Stromal cell of bone marrow (primary cell): ENCODE data around the gene ZNF407.
"Not testable (repeated sequence)": the region's sequence is repeated elsewhere in the genome, so short reads cannot be mapped to it uniquely, and the experiment has no call there.

Source experiments
- DNase-seq: peaks from one replicate; pipeline ENCODE4 v3.0.0-alpha.2; 2012; ENCODE audit warnings: low read depth

Gene ZNF407, protein sequence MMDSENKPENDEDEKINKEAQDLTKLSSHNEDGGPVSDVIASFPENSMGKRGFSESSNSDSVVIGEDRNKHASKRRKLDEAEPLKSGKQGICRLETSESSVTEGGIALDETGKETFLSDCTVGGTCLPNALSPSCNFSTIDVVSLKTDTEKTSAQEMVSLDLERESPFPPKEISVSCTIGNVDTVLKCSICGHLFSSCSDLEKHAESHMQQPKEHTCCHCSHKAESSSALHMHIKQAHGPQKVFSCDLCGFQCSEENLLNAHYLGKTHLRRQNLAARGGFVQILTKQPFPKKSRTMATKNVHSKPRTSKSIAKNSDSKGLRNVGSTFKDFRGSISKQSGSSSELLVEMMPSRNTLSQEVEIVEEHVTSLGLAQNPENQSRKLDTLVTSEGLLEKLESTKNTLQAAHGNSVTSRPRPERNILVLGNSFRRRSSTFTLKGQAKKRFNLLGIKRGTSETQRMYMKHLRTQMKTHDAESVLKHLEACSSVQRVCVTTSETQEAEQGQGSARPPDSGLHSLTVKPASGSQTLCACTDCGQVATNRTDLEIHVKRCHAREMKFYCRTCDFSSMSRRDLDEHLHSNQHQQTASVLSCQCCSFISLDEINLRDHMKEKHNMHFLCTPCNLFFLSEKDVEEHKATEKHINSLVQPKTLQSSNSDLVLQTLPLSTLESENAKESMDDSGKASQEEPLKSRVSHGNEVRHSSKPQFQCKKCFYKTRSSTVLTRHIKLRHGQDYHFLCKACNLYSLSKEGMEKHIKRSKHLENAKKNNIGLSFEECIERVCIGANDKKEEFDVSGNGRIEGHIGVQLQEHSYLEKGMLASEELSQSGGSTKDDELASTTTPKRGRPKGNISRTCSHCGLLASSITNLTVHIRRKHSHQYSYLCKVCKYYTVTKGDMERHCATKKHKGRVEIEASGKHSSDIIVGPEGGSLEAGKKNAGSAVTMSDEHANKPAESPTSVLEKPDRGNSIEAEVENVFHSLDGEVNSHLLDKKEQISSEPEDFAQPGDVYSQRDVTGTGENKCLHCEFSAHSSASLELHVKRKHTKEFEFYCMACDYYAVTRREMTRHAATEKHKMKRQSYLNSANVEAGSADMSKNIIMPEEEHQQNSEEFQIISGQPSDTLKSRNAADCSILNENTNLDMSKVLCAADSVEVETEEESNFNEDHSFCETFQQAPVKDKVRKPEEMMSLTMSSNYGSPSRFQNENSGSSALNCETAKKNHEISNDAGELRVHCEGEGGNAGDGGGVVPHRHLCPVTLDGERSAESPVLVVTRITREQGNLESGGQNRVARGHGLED (N-terminal part only)

GRCh38 chr18:74597662-74598349, at the start of gene ZNF407:
Gene ZNF407, plus strand, starts transcription at chr18:74597870. Its CDS starts 33,150 bp downstream, at chr18:74631020.
- peak; percentile 88 for DNase-seq

GRCh38 chr18:74549591-74550104, 48.0 kb upstream of the ZNF407 start:
- DNase-seq, result no peak

- DNase-seq, result no peak
Measured at GRCh38 chr18:74550886-74551285, 46.8 kb upstream of the ZNF407 start.

DNA sequence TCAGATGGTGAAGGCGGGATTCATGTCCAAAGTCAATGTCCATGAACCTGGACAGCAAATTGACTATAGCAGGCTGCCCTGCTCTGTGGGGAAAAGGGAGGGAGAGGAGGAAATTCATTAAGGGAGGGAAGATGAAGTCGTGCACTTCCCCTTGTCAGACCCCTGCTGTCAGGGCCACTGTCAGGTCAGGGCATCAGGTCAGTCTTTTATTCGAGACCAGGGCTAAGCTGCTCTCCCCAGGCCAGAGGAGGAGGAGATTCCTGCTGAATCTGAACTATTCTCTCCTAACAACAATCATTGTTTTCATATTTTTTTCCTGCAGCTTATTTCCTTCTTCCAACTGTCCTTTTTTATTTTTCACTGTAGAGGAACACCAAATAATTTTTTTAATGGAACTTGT, 46.2 kb upstream of the ZNF407 start:
- DNase-seq, result no peak

DNA sequence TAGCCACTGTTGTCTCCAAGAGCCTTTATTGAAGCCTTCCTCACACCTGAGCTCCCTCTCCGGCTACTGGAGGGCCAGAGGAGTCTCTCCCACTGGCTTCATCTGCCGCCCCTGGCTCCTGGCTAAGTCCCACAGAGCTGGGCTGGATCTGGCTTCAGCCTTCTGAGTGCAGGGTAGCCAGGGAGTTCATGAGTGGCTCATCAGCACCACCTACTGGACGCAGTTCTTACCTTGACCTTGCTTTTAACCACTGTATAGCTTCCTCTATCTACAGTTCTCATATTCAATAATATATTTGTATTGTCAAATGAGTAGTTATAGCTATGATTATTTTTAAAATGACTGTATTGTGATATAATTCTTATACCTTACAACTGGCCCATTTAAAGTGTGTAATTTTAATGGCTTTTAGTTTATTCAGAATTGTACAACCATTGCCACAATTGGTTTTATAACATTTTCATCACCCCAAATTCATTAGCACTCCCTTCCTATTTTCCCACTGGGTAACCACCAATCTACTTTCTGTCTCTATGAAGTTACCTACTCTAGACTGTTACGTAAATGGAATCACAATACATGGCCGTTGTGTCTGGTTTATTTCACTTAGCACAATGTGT, 45.6 kb upstream of the ZNF407 start:
- DNase-seq, result peak; percentile 66

- DNase-seq, result no peak
Measured at GRCh38 chr18:74556126-74556525, 41.5 kb upstream of the ZNF407 start.

- DNase-seq, result no peak
Measured at GRCh38 chr18:74558096-74558495, 39.6 kb upstream of the ZNF407 start.

DNA sequence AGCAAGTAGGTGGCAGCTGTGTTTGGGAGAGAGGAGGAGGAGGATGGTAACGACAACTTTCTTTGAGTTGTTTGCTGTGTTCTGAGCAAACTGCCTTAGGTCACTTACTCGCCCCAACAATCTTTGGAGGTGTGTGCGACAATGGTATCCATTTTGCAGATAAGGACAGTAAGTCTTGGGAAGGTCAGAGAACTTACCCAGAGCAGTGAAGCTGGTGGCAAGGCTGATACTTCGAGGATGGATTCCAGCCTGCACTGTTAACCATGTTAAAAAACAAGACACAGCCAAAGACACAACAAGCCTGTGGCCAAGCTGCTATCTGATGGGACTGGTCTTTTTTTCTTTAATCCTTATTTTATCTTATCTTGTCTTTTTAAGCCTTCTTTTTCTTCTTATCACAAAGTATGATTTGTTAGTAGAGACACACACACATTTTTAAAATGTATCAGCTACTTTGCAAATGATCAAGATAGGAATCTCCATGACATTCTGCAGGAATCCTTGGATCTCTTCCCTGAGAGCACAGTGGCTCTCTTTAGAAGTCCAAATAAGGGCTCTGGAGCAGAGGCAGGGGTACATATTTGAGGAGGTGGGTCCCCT, 35.4 kb upstream of the ZNF407 start:
- DNase-seq, result no peak

DNA sequence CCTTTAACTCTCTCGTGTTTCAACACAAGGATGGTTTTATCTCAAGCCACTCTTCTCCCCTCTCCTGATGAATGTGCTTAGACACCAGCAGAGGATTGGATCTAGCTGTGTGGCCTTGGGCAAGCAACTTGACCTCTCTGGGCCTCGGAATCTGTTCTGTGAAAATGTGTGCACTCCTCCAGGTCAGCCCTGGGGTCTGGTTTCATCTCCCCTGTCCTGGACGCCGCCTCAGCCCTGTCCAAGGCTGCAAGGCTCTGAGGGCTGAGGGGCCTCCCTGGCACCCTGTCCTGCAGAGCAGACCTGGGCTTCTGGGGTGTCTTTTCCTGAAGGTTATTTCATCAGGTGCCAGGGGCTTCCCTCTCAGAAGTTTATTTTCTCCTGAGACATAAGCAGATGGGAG, 34.9 kb upstream of the ZNF407 start:
- no peak for DNase-seq

- no peak for DNase-seq
Measured at GRCh38 chr18:74563999-74564398, 33.7 kb upstream of the ZNF407 start.

DNA sequence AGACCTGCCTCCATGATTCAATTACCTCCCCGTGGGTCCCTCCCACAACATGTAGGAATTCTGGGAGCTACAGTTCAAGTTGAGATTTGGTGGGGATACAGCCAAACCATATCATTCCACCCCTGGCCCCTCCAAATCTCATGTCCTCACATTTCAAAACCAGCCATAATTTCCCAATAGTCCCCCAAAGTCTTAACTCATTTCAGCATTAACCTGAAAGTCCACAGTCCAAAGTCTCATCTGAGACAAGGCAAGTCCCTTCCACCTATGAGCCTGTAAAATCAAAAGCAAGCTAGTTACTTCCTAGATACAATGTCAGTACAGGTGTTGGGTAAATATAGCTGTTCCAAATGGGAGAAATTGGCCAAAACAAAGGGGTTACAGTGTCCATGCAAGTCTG, 32.5 kb upstream of the ZNF407 start:
- not testable (repeated sequence) for DNase-seq

DNA sequence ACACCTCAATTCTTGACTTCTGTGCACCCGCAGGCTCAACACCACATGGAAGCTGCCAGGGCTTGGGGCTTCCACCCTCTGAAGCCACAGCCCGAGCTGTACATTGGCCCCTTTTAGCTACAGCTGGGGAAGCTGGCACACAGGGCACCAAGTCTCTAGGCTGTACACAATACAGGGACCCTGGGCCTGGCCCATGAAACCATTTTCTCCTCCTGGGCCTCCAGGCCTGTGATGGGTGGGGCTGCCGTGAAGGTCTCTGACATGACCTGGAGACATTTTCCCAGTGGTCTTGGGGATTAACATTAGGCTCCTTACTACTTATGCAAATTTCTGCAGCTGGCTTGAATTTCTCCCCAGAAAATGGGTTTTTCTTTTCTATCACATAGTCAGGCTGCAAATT, 31.7 kb upstream of the ZNF407 start:
- DNase-seq, result not testable (repeated sequence)

- no peak for DNase-seq
Measured at GRCh38 chr18:74567822-74568221, 29.8 kb upstream of the ZNF407 start.

- DNase-seq, result no peak
Measured at GRCh38 chr18:74569401-74569800, 28.3 kb upstream of the ZNF407 start.

DNA sequence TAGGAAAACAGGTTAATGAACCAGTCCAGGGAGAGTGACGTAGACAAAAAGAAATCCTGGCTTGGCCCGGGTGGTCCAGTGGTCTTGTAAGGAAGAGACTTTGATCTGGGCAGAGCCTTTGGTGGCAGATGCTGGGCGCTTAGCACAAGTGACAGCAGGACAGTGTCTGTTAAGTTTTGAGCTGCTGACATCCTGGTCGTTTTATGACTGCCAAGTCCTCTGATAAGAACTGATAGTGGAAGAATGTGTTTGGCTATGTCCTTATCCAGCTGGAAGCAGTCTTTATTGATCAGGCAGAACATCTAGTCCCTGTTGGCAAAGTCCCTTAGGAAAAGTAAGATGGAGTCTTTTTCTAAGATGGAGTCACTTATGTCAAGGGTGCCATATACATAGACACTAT, 27.4 kb upstream of the ZNF407 start:
- no peak for DNase-seq

GRCh38 chr18:74571895-74572680, 25.6 kb upstream of the ZNF407 start:
- no peak for DNase-seq

GRCh38 chr18:74573053-74573452, 24.6 kb upstream of the ZNF407 start:
- no peak for DNase-seq

- DNase-seq, result no peak
Measured at GRCh38 chr18:74574916-74575315, 22.8 kb upstream of the ZNF407 start.

DNA sequence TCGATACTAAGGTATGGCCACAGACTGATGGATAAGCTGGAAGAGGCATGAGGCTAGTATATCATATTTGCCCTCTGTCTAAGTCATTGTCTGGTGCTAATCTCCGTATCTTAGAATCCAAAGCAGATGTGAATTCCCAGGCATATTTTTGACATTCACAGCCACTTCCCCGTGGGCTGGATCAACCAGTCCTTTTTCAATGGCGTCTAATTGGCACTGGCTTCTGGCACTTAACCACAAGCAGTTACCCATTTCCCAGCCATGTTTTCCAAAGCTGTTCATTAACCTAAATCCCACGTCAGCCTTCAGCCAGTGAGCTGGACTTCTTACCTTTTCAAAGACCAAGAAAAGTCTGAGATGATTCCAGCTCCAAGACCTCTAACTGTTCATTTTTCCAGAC, 20.7 kb upstream of the ZNF407 start:
- no peak for DNase-seq
